CD4-positive, alpha-beta T cell treated with Interferon alpha-2 for 1 hour (primary cell): Measurements from ENCODE around the gene IGSF23.

ENCODE experiments used
- DNase-seq, 2 donors: peaks; one replicate each; pipeline ENCODE4 v3.0.0-alpha.2; 2020 to 2022

Gene IGSF23

GRCh38 chr19:44613295-44614178 lies at the start of gene IGSF23:
IGSF23 (plus strand) TSS chr19:44613563; CDS start chr19:44613646, 83 bp downstream.
- no peak for DNase-seq

GRCh38 chr19:44566984-44567383 lies 46.4 kb upstream of the IGSF23 start:
- DNase-seq, result no peak

GRCh38 chr19:44567745-44568144 lies 45.6 kb upstream of the IGSF23 start:
- no peak for DNase-seq

GRCh38 chr19:44570603-44570983 lies 42.8 kb upstream of the IGSF23 start:
- no peak for DNase-seq

GRCh38 chr19:44570984-44571684 lies 42.2 kb upstream of the IGSF23 start:
- peak; percentile 46 to 57 for DNase-seq

- DNase-seq, result no peak
Observed at GRCh38 chr19:44571830-44572580, 41.4 kb upstream of the IGSF23 start.

GRCh38 chr19:44572581-44572900 lies 40.8 kb upstream of the IGSF23 start:
- no peak for DNase-seq

- no peak for DNase-seq
Observed at GRCh38 chr19:44573183-44573582, 40.2 kb upstream of the IGSF23 start.

- no peak for DNase-seq
Observed at GRCh38 chr19:44573627-44574026, 39.7 kb upstream of the IGSF23 start.

GRCh38 chr19:44574186-44574950 lies 39.0 kb upstream of the IGSF23 start:
- DNase-seq, result no peak

GRCh38 chr19:44575116-44575700 lies 38.2 kb upstream of the IGSF23 start:
- DNase-seq, result no peak

- DNase-seq, result peak; percentile 9 to 14
Observed at GRCh38 chr19:44576843-44577565, 36.4 kb upstream of the IGSF23 start.

- no peak for DNase-seq
Observed at GRCh38 chr19:44577566-44577874, 35.8 kb upstream of the IGSF23 start.

- DNase-seq, result no peak
Observed at GRCh38 chr19:44579663-44580365, 33.5 kb upstream of the IGSF23 start.

GRCh38 chr19:44580366-44580895 lies 32.9 kb upstream of the IGSF23 start:
- DNase-seq, result no peak

GRCh38 chr19:44581288-44581687 lies 32.1 kb upstream of the IGSF23 start:
- no peak for DNase-seq

GRCh38 chr19:44582581-44583265 lies 30.6 kb upstream of the IGSF23 start:
- no peak for DNase-seq

- DNase-seq, result no peak
Observed at GRCh38 chr19:44585371-44586133, 27.8 kb upstream of the IGSF23 start.

- DNase-seq, result peak in 1 of 2 donors; percentile 5
Observed at GRCh38 chr19:44587963-44588770, 25.2 kb upstream of the IGSF23 start.
